ENCODE data around the gene PLXNA4.
A peak's percentile ranks its signal among the peaks of the same experiment; 100 is the strongest.

PLXNA4 gene

GRCh38 chr7:132350741-132351140 is 225.5 kb downstream of the PLXNA4 start:
- DNase-seq (ENCODE audit: low spot score) = no peak

GRCh38 chr7:132349075-132349474 is 227.2 kb downstream of the PLXNA4 start:
- DNase-seq (ENCODE audit: low spot score) = no peak

- DNase-seq (ENCODE audit: low spot score) = no peak
Measured at GRCh38 chr7:132348341-132348740, 227.9 kb downstream of the PLXNA4 start.

DNA sequence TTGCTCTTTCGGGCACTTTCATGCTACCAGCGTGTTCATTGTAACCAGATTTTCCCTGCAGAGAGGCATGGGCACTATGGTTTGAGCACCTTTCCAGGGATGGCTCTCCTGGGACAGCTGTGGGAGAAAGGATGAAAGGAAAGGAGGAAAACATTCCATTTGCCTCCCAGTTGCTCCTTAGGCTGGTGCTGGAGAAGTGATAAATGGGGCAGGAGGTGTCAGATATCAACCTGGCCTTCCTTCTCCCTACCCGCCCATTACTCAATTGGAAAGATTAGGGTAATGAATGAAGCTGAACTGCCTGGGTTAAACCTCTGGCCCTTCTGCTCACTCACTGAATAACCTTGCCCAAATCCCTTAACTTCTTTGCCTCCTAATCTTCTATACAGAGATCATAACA is 228.4 kb downstream of the PLXNA4 start:
- DNase-seq (ENCODE audit: low spot score) = no peak

- DNase-seq (ENCODE audit: low spot score) = no peak
Measured at GRCh38 chr7:132347123-132347522, 229.1 kb downstream of the PLXNA4 start.

- no peak for DNase-seq (ENCODE audit: low spot score)
Measured at GRCh38 chr7:132345543-132346129, 230.6 kb downstream of the PLXNA4 start.

GRCh38 chr7:132345030-132345429 is 231.2 kb downstream of the PLXNA4 start:
- DNase-seq (ENCODE audit: low spot score) = no peak

DNA sequence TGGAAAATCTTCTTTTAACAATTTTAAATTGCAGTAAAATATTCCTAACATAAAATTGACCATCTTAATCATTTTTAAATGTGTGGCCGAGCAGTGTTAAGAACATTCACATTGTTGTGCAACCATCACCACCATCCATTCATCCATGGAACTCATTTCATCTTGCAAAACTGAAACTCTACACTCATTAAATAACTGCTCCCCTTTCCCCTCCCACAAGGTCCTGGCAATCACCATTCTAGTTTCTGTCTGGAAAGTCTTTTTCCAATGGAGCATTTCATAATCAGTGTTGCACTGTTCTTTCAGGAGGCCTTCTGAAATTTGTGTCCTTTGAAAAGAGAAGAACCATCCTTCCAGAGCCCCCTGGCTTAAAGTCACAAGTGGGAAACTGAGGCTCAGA is 233.1 kb downstream of the PLXNA4 start:
- no peak for DNase-seq (ENCODE audit: low spot score)

GRCh38 chr7:132337450-132338080 is 238.7 kb downstream of the PLXNA4 start:
- no peak for DNase-seq (ENCODE audit: low spot score)

DNA sequence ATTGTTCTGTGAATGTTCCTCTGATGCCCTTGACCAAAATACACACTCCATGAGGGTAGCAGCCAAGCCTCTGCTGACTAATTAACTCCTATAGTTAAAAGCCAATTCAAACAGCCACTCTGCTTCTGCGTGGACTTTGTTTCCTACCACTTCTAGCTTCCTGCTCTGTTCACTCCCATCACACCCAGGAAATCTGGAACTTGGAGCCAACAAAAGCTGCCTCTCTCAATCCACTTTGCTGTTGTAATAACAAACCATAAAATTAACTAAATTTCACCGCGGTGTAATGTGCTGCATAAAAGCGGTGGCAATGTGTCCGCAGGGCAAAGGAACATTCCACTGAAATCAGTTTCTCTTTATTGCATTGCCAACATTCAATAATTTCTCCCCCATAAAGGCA is 239.5 kb downstream of the PLXNA4 start:
- no peak for DNase-seq (ENCODE audit: low spot score)

GRCh38 chr7:132333301-132333700 is 243.0 kb downstream of the PLXNA4 start:
- no peak for DNase-seq (ENCODE audit: low spot score)

DNA sequence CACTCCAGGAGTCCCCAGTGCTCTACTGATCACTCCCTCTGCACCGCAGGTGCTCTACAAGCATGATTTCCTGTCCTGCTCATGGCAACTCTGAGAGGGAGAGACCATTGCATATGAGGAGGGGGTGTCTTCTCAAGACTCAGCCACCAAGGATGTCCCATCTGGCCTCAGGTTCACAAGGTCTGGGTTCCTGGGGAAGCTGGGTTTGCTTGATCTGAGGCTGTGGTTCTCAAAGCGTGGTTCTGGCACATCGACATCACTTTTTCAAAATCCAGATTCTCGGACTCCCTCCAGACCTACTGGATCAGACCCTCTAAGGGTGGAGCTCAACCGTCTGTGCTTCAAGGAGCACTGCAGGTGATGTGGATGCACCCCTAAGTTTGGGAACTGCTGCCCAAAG is 247.5 kb downstream of the PLXNA4 start:
- no peak for DNase-seq (ENCODE audit: low spot score)

- DNase-seq (ENCODE audit: low spot score) = no peak
Measured at GRCh38 chr7:132328047-132328620, 248.1 kb downstream of the PLXNA4 start.

DNA sequence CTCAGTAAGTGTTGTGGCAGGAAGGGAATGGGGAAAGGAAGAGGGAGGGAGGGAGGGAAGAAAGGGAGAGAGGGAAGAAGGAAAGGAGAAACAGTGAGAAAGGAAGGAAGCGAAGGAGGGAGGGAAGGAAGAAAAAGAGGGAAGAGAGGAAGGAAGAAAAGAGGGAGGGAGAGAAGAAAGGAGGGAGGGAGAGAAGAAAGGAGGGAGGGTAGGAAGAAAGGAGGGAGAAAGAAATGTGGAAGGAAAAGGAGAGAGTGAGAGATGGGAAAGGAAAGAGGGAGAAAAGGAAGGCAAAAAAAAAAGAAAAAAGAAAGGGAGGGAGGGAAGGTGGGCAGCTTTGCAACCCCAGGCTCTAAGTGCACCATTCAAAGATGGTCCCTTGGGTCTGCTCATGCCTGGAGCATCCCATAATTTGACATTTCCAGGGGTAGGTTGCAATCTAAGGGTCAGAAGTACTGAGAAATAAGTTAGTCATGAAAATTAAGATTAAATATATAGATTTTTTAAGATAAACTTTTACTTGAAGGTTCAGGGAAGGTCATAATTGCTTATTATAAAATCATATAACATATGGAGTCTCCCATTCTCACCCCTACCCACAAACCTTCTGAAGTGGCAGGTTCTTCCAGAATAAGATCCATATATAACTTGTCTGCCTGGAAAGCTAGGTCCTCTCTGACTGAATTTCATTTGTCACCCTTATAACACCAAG is 249.2 kb downstream of the PLXNA4 start:
- no peak for DNase-seq (ENCODE audit: low spot score)

GRCh38 chr7:132322970-132323369 is 253.3 kb downstream of the PLXNA4 start:
- no peak for DNase-seq (ENCODE audit: low spot score)

DNA sequence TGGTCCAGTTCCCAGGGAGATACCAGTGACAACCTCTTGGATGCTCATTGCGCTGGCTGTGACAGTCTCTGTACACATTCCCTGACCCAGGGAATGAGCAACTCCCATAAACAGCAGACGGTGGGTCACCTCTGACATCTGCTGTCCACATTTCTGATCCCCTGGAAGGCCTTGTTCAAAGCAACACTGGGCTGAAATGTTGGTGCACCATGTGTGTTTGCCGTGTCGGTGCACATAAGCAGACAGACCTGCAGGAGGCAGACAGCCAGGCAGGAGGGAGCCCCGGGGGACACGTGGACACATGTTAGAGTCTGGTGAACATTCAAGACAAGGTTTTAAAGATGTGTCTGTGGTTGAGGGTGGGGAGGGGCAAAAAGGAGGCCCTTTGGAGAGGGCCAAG is 254.9 kb downstream of the PLXNA4 start:
- no peak for DNase-seq (ENCODE audit: low spot score)

DNA sequence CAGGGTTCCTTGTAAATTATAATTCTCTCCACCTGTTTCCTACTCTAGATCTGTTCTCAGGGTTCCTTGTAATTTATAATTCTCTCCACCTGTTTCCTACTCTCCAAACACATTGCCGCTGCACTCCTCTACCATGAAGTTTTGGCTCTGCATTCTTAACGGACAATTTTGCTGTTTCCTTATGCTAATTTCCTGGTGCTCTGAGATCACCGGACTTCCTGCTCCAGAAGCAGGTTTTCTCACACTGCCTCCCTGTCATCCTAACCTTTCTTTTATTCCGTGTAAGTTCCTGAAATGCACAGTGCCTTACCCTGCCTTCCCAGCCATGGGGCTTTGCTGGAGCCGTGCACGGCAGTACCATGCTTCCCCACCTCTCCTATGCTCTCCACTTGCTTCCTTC is 256.8 kb downstream of the PLXNA4 start:
- no peak for DNase-seq (ENCODE audit: low spot score)

DNA sequence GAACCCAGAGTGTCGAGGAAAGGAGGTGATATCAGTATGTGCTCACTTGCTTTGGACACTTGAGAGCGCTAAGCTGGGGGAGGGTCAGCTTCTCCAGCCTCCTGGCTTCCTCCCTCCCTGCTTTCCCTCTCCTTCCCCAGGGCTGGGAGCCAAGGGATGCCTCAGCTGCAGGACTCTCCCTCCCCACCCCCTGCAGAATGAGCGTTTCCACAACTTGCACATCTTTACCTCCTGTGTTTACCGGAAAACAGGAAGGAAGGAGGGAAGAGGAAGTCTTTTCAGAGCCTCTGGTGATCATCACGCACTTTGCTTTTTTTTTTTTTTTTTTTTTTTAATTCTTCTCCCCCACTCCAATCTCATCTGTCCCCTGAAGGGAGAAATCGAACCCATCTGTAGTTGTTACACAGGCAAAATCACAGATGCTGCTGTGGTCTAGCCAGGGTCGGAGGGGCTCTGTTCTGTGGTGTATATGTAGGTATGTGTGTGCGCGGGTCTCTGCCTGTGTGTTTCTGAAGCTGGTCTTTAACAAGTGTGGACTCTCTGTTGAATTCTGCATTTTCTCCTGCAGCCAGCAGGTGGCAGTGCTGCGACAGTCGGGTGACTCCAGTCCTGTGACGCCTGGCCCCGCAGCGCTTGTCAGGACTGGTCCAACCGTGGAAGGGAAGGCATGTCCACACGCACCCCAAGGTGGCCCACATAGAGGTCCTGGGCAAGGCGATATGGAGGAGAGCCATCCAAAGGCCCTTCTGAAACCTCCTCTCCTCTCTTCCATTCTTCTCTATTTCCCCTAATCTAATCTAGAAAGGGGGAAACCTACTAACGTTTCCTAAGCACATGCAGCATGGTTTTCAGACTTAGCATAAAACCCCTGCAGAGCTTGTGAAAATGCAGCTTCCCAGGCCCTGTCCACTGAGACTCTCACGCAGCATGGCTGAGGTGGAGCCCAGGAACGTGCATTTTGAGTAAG is 257.6 kb downstream of the PLXNA4 start:
- peak; percentile 88 for DNase-seq (ENCODE audit: low spot score)

GRCh38 chr7:132317701-132318351 is 258.4 kb downstream of the PLXNA4 start:
- DNase-seq (ENCODE audit: low spot score) = no peak

- DNase-seq (ENCODE audit: low spot score) = no peak
Measured at GRCh38 chr7:132312531-132313055, 263.7 kb downstream of the PLXNA4 start.

- no peak for DNase-seq (ENCODE audit: low spot score)
Measured at GRCh38 chr7:132311733-132312132, 264.5 kb downstream of the PLXNA4 start.
